Endothelial cell (in vitro differentiated cells): ENCODE measurements around the gene FBXO11. TPM values are rescaled to one million over a fixed set of nuclear protein-coding genes. Genes with fewer than 3 reads are reported as not detected.
A peak's percentile ranks its signal among the peaks of the same experiment; 100 is the strongest.

ENCODE experiments used
- DNase-seq: peaks from one replicate; pipeline ENCODE4 v3.0.0; 2021; ENCODE audit warnings: low spot score
- H3K27ac Mint-ChIP-seq: one replicate; pipeline ENCODE4 v1.8.0; 2021; ENCODE audit warnings: mixed read lengths, inconsistent platforms; ENCODE audit not compliant: unreplicated experiment
- H3K27me3 Mint-ChIP-seq: one replicate; pipeline ENCODE4 v1.8.0; 2021; ENCODE audit warnings: mild to moderate bottlenecking, moderate library complexity, mixed read lengths, inconsistent platforms; ENCODE audit not compliant: unreplicated experiment
- H3K36me3 Mint-ChIP-seq: one replicate; pipeline ENCODE4 v1.8.0; 2021; ENCODE audit warnings: mild to moderate bottlenecking, low read depth, mixed read lengths, inconsistent platforms; ENCODE audit not compliant: unreplicated experiment
- H3K4me1 Mint-ChIP-seq: one replicate; pipeline ENCODE4 v1.8.0; 2021; ENCODE audit warnings: mild to moderate bottlenecking, mixed read lengths, inconsistent platforms; ENCODE audit not compliant: unreplicated experiment
- H3K4me3 Mint-ChIP-seq: one replicate; pipeline ENCODE4 v1.8.0; 2021; ENCODE audit warnings: mild to moderate bottlenecking, mixed read lengths, inconsistent platforms; ENCODE audit not compliant: unreplicated experiment
- H3K9me3 Mint-ChIP-seq: one replicate; pipeline ENCODE4 v1.8.0; 2021; ENCODE audit warnings: mixed read lengths, inconsistent platforms; ENCODE audit not compliant: unreplicated experiment
- total RNA-seq: library from RNA; stranded (reverse); fragmentation: NEBNext Ultra II Directional; extraction: Animal tissue kit (Norgen Biotek cat#: 25700); gene quantifications from one replicate; pipeline ENCODE4 v1.2.1, GENCODE V29; 2021; ENCODE audit not compliant: unreplicated experiment
- TF ChIP-seq, protein P1 (sequence below): fragments of 200-600 bp; sonication (generic); IDR thresholded peaks from one replicate; pipeline ENCODE4 v1.5.0; 2021; ENCODE audit warnings: antibody characterized with exemption; ENCODE audit not compliant: unreplicated experiment

FBXO11 gene
- total RNA-seq, 1 donor from 2014 or later = 84.6 TPM

- DNase-seq = no peak
- H3K36me3 Mint-ChIP-seq = no peaks in the 10 kb centered on the region
- no peaks in the 10 kb centered on the region for H3K9me3 Mint-ChIP-seq
- no peaks in the 10 kb centered on the region for H3K4me1 Mint-ChIP-seq
- TF ChIP-seq, protein P1, sequence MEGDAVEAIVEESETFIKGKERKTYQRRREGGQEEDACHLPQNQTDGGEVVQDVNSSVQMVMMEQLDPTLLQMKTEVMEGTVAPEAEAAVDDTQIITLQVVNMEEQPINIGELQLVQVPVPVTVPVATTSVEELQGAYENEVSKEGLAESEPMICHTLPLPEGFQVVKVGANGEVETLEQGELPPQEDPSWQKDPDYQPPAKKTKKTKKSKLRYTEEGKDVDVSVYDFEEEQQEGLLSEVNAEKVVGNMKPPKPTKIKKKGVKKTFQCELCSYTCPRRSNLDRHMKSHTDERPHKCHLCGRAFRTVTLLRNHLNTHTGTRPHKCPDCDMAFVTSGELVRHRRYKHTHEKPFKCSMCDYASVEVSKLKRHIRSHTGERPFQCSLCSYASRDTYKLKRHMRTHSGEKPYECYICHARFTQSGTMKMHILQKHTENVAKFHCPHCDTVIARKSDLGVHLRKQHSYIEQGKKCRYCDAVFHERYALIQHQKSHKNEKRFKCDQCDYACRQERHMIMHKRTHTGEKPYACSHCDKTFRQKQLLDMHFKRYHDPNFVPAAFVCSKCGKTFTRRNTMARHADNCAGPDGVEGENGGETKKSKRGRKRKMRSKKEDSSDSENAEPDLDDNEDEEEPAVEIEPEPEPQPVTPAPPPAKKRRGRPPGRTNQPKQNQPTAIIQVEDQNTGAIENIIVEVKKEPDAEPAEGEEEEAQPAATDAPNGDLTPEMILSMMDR = no peak
- H3K27ac Mint-ChIP-seq = no peak overlapping the region
- H3K4me3 Mint-ChIP-seq = no peak overlapping the region
- H3K27me3 Mint-ChIP-seq = no peaks in the 10 kb centered on the region
Measured at GRCh38 chr2:47844162-47844561, 62.1 kb downstream of the FBXO11 start.

DNA sequence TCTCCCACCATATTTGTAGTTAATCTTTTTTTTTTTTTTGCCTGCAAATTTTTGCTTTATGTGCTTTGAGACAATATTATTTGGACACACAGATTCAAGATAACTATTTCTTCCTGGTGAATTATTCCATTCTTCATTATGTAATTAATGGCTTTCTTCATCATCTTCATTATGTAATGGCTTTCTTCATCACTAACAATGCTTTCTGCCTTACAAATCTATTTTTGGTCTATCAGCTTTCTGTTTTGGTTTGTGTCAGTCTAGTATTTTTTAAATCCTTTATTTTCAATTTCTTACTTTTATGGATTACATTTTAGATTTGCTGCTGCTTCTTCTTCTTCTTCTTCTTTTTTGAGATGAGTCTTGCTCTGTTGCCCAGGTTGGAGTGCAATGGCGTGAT, 62.9 kb downstream of the FBXO11 start:
- Mint-ChIP-seq H3K9me3 (no peaks in the 10 kb centered on the region), H3K27me3 (no peaks in the 10 kb centered on the region), H3K36me3 (peaks cover 4% of the 10 kb centered on the region), H3K4me1 (no peaks in the 10 kb centered on the region), H3K4me3 (no peak overlapping the region), H3K27ac (no peak overlapping the region)
- DNase-seq = no peak
- TF ChIP-seq, protein P1 = no peak

DNA sequence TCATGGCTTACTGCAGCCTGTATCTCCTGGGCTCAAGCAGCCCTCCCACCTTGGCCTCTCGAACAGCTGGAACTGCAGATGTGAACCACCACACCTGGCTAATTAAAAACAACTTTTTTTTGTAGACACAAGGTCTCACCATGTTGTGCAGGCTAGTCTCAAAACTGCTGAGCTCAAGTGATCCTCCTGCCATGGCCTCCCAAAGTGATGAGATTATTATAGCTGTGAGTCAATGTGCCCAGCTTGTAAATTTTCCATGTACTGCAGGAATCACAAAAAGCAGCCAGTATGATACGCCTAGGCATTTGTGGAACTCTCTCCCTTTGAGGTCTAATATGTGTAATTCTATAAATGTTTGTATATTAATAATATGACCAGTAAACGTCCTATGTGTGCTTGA, 63.5 kb downstream of the FBXO11 start:
- no peaks in the 10 kb centered on the region for H3K9me3 Mint-ChIP-seq
- no peaks in the 10 kb centered on the region for H3K27me3 Mint-ChIP-seq
- no peaks in the 10 kb centered on the region for H3K4me1 Mint-ChIP-seq

DNA sequence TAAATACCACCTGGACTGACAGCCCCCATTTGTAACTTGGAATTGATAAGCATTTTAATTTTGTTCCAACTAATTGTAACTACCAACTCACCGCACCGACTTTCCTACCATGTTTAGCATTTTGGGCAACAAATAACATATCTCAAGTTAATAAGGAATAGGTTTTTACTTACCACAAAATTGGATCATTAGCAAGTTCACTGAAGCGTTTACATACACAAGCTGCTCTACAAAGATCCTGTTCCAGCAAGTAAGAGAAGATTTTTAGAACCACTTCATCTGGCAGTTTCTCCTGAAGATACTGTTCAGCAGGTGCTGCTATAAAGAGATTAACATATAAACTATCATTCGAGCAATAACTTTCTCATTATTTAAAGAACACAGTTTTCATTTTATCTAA, 67.6 kb downstream of the FBXO11 start:
- Mint-ChIP-seq H3K27ac (no peak overlapping the region), H3K4me3 (peak overlapping the region; percentile 39), H3K27me3 (no peaks in the 10 kb centered on the region), H3K36me3 (peaks cover 16% of the 10 kb centered on the region), H3K9me3 (no peaks in the 10 kb centered on the region), H3K4me1 (no peaks in the 10 kb centered on the region)
- no peak for DNase-seq
- TF ChIP-seq, protein P1 = no peak

More for the DNA sequence above, 63.5 kb downstream of the FBXO11 start:
- DNase-seq = no peak
- Mint-ChIP-seq H3K4me3 (no peak overlapping the region), H3K36me3 (peaks cover 5% of the 10 kb centered on the region), H3K27ac (no peak overlapping the region)
- TF ChIP-seq, protein P1 = no peak

DNA sequence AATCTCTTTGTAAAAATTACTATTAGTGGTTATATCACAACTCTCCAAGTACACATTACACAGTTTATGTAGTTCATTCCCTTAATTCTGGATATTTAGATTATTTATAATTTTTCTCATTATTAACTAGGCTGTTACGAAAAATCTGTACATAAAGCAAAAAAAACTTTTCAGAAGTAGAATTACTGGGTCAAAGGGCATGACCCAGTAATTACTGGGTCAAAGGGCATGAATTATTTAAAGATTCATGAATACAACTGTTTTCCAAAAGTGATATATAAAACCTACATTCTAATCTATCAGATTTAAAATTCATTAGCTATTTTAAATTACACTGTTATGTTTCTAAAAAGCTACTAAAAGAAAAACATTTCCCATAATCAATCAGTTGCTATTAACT, 68.0 kb downstream of the FBXO11 start:
- Mint-ChIP-seq H3K27me3 (no peaks in the 10 kb centered on the region), H3K27ac (no peak overlapping the region), H3K4me1 (no peaks in the 10 kb centered on the region), H3K36me3 (peaks cover 16% of the 10 kb centered on the region), H3K4me3 (no peak overlapping the region), H3K9me3 (no peaks in the 10 kb centered on the region)
- no peak for DNase-seq
- TF ChIP-seq, protein P1 = no peak
